ENCODE data around the gene FBXO9. TPM values are rescaled to one million over a fixed set of nuclear protein-coding genes. Genes with fewer than 3 reads are reported as not detected.
"Not testable (repeated sequence)": the region's sequence is repeated elsewhere in the genome, so short reads cannot be mapped to it uniquely, and the experiment has no call there.

Gene FBXO9
- total RNA-seq, 4 donors from 2014 or later, result 65.0 to 95.9 (median 82.3) TPM

GRCh38 chr6:53062169-53062539 is 3.0 kb upstream of the FBXO9 start:
- Histone ChIP-seq H3K36me3 (no peaks in the 10 kb centered on the region), H3K27me3 (no peaks in the 10 kb centered on the region), H3K27ac (peak overlapping the region; percentile 85 to 97 (median 92)), H3K9me3 (no peaks in the 10 kb centered on the region), H3K4me3 (peak overlapping the region; percentile 69 to 87), H3K4me1 (peaks cover 10 to 63% (median 20%) of the 10 kb centered on the region in 3 donors)
- ATAC-seq, result no peak
- WGBS, 2 donors (ENCODE audit: low coverage in 1 of 2), result 13 to 18% methylated on average over 5 of the region's 5 CpGs
- TF ChIP-seq EP300 (IDR thresholded peaks at IDR 0.05) (no peak), POLR2A (IDR thresholded peaks at IDR 0.05) (no peak), POLR2AphosphoS5 (IDR thresholded peaks at IDR 0.05) (no peak), CTCF (IDR thresholded peaks at IDR 0.05) (no peak)

GRCh38 chr6:53064255-53064654 is 949 bp upstream of the FBXO9 start:
- 39 to 71% methylated on average over 2 to 16 of the region's 16 CpGs for WGBS, 2 donors (ENCODE audit: low coverage in 1 of 2)

GRCh38 chr6:53064726-53065265 is 408 bp upstream of the FBXO9 start:
- TF ChIP-seq CTCF (IDR thresholded peaks at IDR 0.05), result no peak
- no peak for TF ChIP-seq POLR2AphosphoS5 (IDR thresholded peaks at IDR 0.05)
- no peak for TF ChIP-seq POLR2A (IDR thresholded peaks at IDR 0.05)
- TF ChIP-seq EP300 (IDR thresholded peaks at IDR 0.05), result no peak
- Histone ChIP-seq H3K4me3 (peak overlapping the region; percentile 80 to 81), H3K27ac (peak overlapping the region; percentile 80 to 96 (median 90)), H3K9me3 (no peaks in the 10 kb centered on the region), H3K36me3 (no peaks in the 10 kb centered on the region), H3K4me1 (peaks cover 0 to 64% (median 19%) of the 10 kb centered on the region in 3 donors), H3K27me3 (no peaks in the 10 kb centered on the region)
- WGBS, 2 donors (ENCODE audit: low coverage in 1 of 2), result 0% methylated on average over 13 to 15 of the region's 26 CpGs
- ATAC-seq, result peak; percentile 93

More at GRCh38 chr6:53064255-53064654, 949 bp upstream of the FBXO9 start:
- ATAC-seq, H3K27me3 ChIP-seq, H3K36me3 ChIP-seq, H3K9me3 ChIP-seq: not testable (repeated sequence)
- Histone ChIP-seq H3K27ac (peak overlapping the region in 3 of 4 donors; percentile 87 to 96 (median 93)), H3K4me1 (peaks cover 5 to 66% (median 24%) of the 10 kb centered on the region in 3 donors), H3K4me3 (peak overlapping the region in 1 of 2 donors; percentile 81)

- Histone ChIP-seq H3K4me1 (peaks cover 0 to 60% (median 16%) of the 10 kb centered on the region in 3 donors), H3K36me3 (peaks cover 0 to under 1% of the 10 kb centered on the region in 2 donors), H3K4me3 (peak overlapping the region; percentile 80 to 81), H3K9me3 (no peaks in the 10 kb centered on the region), H3K27ac (peak overlapping the region; percentile 80 to 96 (median 90)), H3K27me3 (no peaks in the 10 kb centered on the region)
- ATAC-seq, result no peak
- peak in 1 of 4 experiments; percentile 20 for TF ChIP-seq CTCF (IDR thresholded peaks at IDR 0.05)
- peak; percentile 30 for TF ChIP-seq POLR2AphosphoS5 (IDR thresholded peaks at IDR 0.05)
- TF ChIP-seq EP300 (IDR thresholded peaks at IDR 0.05), result no peak
- WGBS, 2 donors (ENCODE audit: low coverage in 1 of 2), result 0% methylated on average over 11 of the region's 19 CpGs; no CpG with 5 or more reads in 1 of the 2 donors
Observed at GRCh38 chr6:53066077-53066417, 843 bp downstream of the FBXO9 start.

GRCh38 chr6:53066874-53067706 is 1.9 kb downstream of the FBXO9 start:
- TF ChIP-seq CTCF (IDR thresholded peaks at IDR 0.05), result no peak
- TF ChIP-seq POLR2AphosphoS5 (IDR thresholded peaks at IDR 0.05), result no peak
- TF ChIP-seq POLR2A (IDR thresholded peaks at IDR 0.05), result no peak
- TF ChIP-seq EP300 (IDR thresholded peaks at IDR 0.05), result no peak
- Histone ChIP-seq H3K27me3 (no peaks in the 10 kb centered on the region), H3K4me3 (peak overlapping the region; percentile 80 to 81), H3K27ac (peak overlapping the region in 3 of 4 donors; percentile 87 to 96 (median 93)), H3K9me3 (no peaks in the 10 kb centered on the region), H3K4me1 (peaks cover 0 to 57% (median 16%) of the 10 kb centered on the region in 3 donors), H3K36me3 (peaks cover 0 to 9% of the 10 kb centered on the region in 2 donors)
- 59 to 68% methylated on average over 2 to 4 of the region's 4 CpGs for WGBS, 2 donors (ENCODE audit: low coverage in 1 of 2)
- no peak for ATAC-seq
